Activated effector memory CD4-positive, alpha-beta T cell treated with Interleukin-2 at 50 U/mL for 16 hours (primary cell): Measurements from ENCODE around the gene SRC.
"Not testable (repeated sequence)": the region's sequence is repeated elsewhere in the genome, so short reads cannot be mapped to it uniquely, and the experiment has no call there.

Experiments used
- DNase-seq: peaks from one replicate; pipeline ENCODE4 v3.0.0-alpha.2; 2020

The SRC gene

DNA sequence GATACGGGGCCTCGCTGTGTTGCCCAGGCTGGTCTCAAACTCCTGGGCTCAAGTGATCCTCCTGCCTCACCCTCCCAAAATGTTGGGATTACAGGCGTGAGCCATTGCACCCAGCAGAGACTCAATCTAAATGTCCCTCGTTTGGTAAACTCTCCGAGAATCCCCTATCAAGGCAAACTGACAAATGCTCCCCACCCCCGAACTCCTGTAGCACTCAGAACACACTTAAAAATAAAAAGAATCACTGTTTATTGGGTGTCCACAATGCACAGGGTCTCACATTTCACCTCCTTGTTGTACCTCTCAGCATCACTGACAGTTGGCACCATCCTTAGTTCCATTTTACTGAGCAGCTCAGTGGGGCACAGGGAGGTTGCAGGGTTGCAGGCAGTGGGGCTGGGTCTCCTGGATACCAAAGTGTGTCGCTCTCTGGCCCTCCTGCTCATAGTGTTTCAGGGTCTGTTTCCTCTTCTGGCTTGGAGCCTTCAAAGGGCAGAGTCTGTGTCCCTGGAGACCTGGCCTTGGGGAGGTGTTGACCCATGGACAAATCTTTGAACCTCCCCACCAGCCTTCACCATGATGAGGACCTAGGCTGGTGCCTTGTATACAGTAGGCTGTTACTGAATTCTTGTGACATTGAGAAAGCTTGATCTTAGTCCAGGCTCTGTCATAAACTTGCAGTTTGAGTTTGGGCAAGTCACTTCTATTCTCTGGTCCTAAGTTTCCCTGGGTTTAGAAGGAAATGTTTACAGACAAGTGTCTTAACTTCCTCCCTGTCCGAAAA is 8.5 kb upstream of the SRC start:
- DNase-seq = no peak

DNA sequence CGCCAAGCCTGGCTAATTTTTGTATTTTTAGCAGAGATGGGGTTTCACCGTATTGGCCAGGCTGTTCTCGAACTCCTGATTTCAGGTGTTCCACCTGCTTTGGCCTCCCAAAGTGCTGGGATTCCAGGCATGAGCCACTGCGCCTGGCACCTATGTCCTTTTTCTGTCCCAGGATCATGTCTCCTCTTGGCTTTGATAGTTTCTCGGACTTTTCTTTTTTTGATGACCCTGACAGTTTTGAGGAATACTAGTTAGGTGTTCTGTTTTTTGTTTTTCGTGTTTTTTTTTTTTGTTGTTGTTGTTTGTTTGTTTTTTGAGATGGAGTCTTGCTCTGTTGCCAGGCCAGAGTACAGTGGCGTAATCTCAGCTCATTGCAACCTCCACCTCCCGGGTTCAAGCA is 7.6 kb upstream of the SRC start:
- not testable (repeated sequence) for DNase-seq

DNA sequence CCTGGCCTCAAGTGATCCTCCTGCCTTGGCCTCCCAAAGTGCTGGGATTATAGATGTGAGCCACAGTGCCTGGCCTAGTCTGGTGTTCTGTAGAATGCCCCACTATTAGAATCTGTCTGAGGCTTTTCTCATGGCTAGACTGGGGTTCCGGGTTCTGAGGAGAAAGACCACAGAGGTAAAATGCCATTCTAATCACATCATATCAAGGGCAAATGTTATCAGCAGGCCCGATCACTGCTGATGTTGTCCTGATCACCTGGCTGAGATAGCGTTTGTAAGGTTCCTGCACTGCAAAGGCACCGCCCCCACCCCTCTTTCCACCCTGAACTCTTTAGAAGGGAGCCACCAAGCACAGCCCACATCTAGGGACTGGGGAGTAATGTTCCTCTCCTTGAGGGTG is 6.7 kb upstream of the SRC start:
- no peak for DNase-seq

DNA sequence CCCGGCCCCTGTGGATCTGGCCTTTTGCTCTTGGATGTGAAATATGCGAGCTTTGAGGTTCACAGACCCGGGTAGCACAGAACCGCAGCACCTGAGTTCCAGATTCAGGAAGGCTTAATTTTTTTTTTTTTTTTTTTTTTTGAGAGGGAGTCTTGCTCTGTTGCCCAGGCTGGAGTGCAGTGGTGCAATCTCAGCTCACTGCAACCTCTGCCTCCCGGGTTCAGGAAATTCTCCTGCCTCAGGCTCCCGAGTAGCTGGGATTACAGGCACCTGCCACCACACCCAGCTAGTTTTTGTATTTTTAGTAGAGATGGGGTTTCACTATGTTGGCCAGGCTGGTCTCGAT is 6.2 kb upstream of the SRC start:
- DNase-seq = not testable (repeated sequence)

DNA sequence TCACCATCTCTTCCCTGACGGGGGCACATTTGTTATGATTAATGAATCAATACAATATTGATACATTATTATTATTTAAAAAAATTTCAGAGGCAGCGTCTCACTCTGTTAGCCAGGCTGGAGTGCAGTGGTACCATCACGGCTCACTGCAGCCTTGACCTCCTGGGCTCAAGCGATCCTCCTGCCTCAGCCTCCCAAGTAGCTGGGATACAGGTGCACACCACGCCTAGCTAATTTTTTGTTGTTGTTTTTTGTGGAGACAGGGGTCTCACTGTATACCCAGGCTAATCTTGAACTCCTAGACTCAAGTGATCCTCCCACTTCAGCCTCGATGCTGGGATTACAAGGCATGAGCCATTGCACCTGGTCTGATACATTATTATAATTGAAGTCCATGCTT is 4.9 kb upstream of the SRC start:
- no peak for DNase-seq

DNA sequence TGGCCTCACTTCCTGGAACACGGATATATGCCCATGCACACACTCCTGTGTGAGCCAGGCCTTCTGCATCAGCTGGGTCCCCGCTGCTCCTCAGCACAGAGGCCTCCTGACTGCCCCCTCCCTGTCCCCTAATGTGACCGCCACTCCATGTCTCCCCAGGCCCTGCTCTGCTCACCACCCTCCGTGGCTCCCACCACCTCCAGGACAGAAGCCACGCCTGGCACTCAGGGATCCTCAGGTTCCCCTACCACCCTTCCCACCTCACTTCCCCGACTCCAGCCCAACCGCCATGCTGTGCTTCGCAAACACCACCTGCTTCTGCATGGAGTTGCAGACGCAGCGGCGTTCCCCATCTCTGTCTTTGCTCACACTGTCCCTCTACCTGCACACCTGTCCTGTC is 4.3 kb upstream of the SRC start:
- DNase-seq = no peak

DNA sequence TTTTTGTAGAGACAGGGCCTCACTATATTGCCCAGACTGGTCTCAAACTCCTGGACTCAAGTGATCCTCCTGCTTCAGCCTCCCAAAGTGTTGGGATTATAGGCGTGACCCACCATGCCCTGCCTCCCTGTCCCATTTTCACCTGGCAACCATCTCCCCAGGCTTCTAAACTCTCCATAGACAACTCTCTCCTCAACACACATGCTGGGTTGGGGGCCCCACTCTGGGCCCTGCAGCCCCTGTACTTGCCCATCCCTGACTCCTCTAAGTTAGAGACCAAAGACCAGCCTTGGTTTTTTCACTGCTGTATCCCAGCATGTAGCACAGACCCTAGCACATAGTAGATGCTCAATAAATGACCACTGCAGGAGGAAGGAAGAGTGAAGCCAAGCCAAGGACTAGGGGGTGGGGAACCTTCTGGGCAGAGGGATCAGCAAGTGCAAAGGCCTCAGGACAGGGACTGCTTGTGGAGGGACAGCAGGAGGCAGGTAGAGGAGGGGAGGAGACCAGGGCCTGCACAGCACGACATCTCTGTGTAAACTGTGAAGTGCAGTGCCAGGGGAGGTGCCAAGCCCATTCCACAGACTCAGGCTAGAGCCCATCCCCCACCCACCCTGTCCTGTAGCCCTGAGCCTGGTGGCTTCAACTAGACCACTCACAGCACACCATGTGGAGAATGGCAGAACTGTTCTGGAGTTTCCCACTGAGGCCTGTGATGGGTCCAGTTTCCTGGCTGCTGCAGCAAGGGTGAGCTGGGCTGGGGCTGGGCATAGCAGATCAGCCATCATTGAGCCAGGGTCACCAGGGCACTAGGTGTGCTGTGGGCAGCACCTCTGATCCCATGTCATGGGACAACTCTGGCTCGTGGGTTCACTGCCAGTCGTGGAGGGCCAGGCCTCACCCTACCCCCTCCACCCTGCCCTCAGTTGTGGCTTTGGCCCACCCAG is 3.4 kb upstream of the SRC start:
- no peak for DNase-seq

DNA sequence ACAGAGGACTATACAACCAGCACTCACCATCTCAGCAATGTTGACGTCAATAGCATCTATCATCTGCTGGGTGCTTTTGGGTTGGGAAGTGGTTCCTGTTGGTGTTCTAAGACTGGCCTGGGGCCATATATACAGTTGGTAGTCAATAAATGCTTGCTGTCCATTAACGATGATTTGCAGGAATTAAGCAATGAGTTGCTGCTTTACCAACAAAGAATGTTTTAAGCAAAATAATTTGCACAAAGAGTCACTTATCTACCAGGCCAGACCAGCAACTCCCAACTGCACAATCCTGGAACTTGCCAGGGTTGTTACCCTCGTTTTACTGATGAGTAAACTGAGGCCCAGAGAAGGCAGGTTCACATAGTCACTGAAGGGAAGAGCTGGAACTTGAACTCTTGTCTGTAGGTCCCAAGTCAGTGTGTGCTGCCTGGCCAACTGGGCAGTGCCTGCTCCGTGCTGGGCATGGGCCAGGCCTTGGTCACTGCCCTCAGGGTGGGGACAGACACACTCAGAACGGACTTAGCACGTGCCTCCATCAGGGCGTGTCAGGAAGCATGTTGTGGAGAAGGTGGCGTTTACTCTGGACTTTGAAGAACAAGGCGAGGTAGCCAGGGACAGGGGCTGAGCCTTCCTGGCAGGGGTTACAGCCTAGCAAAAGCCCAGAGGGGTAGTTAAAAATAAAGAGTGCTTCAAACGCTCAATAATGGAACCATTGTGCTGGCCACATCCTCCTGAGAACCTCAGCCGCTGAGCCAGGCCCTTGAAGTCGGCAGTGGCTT is 2.5 kb upstream of the SRC start:
- DNase-seq = no peak

DNA sequence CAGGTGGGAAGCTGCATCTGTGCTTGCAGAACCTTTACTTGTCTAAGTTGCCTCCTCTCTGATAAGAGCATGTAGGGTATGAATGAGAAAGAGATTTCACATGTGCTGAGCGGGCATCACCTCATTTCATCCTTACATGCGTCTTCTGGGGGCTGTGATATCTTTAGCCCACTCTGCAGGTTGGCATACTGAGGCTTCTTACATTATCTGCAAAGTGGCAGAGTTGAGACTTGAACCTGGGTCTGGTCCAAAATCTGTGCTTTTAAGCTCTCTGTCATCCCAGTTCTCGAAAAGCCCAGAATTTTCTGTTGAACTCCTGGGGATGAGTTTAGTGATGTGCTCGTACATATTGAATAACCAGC is 2.0 kb upstream of the SRC start:
- DNase-seq = no peak

DNA sequence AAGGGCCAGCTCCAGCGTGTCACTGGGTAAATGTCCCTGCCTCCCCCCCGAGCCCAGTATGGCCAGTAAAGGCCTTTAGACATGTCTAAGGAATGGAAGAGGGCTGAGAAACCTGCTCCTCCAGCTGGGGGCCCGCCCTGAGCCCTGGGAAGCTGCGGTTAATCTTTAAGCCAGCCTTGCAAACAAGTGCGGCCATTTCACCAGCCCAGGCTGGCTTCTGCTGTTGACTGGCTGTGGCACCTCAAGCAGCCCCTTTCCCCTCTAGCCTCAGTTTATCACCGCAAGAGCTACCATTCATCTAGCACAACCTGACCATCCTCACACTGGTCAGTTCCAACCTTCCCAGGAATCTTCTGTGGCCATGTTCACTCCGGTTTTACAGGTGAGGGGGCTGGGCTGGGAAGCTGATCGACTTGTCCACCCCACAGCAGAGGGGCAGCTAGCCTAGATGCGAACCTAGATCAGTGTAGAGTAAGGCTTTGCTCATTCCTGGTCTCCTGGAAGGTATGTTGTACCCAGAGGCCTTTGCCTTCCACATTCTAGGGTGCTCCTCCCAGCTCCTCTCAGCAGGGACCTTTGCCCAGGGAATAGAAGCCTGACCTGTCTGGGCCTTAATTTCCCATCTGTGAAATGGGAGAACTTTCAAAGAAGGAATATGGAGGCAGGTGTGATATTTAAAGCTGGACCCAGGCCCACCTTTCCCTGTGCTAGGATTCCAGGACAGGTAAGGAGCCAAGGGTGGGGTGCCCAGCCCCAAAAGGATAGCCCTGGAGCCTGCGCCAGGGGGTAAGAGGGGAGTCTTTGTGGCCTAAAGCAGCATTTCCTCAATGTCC is 1.2 kb upstream of the SRC start:
- DNase-seq = no peak

DNA sequence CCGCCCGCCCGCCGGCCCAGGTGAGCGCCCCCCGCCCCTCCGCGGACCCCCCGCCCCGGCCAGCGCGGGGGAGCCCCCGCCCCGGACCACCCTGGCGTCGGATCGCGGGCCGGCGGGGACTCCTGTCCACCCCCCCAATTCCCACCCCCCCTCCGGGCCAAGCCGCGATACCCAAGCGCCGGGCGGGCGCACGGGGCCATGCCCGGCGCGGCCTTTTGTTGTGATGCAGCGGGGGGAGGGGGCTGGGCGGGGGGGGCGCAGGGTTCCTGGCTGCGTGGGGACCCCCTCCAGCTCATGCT is 245 bp downstream of the SRC start:
- DNase-seq = no peak

DNA sequence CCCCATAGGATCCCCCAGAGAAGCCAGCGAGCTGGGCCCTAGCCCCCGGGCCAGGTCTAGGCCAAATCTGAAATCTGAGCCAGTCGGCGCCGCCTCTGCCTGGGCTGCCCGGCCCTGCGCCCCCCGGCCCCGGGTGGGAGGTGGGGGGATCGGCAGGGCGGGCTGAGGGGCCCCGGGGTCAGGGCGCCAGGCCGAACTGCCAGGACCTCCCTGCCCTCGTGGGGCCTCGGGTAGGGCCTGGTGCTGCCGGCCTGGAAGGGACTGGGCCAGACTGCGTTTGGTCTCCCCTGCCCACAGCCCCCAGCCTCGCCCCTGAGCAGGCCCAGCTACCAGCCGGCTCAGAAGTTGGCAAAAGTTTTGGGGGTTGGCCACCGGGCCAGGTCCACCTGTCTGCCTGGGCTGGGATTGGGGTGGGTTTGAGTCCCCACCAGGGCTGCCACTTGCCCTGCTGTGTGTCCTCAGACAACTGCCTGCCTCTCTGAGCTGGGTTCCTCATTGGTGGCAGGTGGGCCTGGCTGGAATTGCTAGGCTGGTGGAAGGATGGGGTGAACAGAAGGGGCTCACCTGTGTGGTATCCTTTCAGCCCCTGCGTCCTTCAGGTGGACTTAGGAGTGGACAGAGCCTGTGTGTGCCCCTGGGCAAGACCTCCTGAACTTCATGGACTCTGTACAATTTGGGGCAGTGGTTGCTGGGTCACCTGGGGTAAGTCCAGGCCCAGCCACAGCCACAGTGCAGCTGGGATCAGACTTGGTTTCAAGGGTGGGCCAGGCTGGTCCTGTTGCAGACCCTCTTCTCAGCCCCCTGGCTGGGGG is 801 bp downstream of the SRC start:
- no peak for DNase-seq

DNA sequence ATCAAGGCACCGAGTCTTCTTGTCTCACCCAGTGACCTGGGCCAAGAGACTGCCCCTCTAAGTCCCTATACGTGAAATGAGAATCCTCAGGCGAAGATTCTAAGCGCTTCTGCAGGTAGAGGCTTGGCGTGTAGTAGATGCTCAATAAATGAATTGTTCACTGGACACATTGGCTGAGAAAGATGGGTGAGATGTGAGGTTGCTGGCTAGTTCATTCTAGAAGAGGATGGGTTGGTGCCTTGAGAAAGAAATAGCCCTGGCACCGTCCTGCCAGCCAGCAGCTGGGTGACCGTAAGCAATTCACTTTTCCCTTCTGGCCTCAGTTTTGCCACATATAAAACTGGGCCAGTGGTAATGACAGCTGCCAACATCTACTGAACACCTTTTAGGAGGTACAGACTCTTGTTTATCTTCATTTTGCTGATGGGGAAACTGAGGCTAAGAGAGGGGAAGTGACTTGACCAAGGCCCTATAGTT is 1.4 kb downstream of the SRC start:
- no peak for DNase-seq

DNA sequence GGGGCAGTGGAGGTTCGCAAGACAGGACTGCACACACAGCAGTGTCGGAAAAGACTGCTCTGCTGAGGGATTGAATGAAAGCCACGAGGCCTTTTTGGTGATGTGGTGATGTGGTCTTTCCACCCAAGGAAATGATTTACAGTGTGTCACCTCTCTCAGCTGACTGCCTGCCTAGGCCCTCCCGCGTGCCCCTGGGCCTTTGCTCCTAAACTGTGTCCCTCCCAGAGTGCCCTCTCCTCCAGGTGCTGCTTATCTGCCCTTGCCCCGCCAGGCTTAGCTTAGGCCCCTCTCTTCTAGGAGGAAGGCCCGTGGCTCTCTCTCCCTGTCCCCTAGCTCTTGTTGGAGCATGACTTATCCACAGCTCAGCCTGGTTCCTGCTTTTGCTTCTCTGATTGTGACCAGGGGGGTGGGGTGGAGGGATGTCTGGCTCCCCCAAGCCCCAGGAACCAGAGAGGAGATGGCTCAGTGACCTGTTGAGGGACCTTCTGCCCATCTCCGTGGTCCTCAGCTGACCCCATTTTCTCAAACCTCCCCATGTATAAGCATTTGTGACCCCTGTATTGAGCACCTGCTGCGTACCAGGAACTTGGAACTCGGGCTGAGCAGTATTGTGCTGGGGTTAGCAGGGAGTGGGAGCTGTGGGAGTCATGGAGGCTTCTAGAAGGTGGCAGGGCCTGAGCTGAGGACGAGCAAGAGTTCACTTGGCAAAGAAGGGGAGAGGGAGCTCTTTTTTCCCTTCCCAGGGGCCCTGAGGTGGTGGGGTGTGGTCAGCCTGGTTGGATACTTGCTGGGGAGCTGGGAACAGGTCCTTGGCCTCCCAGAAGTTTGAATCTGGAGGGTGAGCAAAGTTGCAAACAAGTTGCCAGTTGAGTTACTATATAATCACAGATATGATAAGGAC is 2.2 kb downstream of the SRC start:
- DNase-seq = no peak

DNA sequence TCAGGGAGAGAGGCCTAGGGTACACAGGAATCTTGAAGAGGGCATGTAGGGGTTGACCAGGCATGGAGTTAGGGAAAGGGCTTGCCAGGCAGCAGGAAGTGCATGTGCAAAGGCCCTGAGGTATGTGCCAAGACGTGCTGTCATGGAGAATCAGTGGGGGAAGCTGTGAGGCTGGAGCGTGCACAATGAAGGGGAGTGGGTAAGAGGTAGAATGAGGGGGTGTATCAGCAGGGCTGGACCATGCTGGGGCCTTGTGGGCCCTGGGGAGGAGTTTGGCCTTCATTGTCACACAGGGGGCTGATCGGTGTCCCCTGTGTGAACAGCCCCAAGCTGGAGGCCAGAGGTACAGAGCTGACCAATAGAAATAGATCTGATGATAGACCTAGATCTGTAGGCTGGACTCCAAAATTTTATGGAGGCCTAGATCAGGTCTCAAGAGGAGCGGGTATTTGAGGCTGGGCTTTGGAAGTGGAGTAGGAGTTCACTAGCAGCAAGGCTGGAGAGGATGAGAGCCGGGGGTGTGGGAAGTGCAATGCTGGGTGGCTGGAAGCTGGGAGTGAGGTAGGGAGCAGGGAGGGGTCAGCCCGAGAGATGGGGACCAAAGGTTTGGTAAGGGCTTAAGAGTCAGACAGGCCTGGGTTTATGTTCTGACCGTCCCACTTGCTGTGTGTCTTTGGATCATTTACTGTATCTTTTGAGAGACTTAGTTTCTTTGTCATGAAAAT is 3.0 kb downstream of the SRC start:
- DNase-seq = no peak

DNA sequence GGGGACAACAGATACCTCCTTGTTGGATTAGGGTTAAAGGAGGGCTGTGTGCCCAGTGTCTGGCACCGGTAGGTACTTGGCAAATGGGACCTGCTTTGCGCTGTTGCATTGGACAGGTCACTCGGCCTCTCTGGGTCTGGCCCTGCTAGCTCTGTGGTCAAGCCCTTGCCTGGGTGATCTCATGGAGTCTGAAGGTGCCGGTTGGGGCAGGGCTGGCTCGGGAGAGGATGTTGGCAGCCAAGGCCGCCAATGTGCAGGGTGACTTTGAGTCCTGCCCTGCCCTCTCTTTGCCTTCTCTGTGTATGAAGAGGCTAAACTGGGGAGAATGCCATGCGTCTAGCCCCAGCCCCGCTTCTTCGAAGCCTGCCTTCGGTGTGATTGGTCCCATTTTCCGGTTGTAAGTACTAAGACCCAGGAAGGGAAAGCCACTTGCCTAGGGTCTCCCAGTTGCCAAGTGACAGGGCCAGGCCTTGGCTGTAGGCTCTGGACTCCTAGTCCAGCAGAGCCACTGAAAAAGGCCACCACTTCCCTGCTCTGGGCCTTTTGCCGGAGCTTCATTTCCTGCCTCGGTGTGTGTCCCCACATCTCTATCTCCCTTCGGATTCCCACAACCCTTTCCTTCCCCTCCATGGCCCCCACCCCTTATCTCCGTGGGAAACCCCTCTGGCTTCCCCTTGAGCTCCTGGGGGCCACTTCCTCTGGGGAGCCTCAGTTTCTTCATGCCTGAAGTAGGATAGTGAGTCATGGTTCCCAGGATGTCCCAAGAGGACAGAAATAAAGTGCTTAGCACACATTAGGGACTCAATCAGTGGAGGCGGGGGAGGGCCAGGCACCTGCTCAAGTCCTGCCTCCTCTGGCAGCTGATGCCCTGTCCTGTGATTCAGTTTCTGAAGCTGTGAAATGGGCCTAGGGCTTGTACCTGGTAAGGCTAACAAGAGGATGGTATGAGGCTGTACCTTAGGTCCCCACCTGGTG is 3.9 kb downstream of the SRC start:
- no peak for DNase-seq

DNA sequence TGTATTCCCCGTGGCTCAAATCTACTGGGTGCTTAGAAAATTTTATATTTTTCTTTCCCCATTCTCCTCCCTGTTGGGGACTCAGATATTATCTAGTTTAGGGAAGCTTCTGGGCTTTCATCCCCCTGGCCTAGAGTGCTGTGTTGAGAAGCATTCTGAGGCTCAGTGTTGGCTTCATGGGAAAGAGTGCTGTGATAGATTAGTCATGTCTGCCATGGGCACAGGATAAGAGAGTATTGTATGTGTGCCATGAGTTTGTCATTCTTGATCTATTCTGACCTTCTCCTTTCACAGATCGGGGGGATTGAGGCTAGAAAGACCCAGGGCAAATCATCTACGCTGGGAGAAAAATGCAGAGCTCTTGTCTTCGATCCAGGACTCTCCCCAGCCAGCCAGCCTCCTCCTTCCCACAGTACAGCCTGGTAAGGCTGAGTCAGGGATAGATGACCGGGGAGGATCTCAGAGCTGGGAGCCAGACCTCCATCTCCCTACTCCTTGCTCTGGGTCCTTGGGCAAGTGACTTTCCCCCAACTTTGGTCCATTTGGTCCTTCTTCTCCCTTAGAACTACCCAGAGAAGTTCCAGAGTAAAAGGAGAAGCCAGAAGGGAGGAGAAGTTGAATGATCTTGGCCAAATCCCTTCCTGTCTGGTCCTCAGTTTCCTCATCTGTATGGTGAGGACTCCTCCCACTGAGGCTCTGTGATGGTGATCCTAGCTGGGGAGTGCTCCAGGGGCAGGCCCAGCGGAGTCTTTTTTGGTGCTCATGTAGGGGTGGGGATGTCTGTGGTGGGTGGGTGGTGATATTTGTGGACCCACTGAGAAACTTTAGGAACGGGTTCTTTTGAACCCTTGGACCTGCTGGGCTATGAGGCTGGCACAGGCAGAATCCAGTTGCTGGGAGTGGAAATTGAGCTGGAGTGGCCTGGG is 5.0 kb downstream of the SRC start:
- DNase-seq = no peak
